Omental fat pad (tissue), 4 donors: ENCODE results near the gene GRID1. TPM values are rescaled to one million over a fixed set of nuclear protein-coding genes. Genes with fewer than 3 reads are reported as not detected.

Experiments
- ATAC-seq: fragments of 150-250 bp; one replicate; pipeline ENCODE4 v1.9.1; 2016; ENCODE audit warnings: mild to moderate bottlenecking, moderate library complexity; ENCODE audit not compliant: low FRiP score
- DNase-seq: peaks from one replicate; pipeline ENCODE4 v3.0.0-alpha.2; 2019; ENCODE audit warnings: low spot score
- total RNA-seq, 4 donors: library from RNA; depleted of rRNA; stranded (reverse); fragments of >200 nt; gene quantifications; one replicate each; pipeline ENCODE4 v1.1.0, GENCODE V29; 2016
- TF ChIP-seq, protein P1 (sequence below), 3 donors: fragments of 450-650 bp; IDR thresholded peaks; one replicate each; pipeline ENCODE4 v1.5.1; 2016 to 2017; ENCODE audit warnings: antibody characterized with exemption in 3 of 3, mild to moderate bottlenecking in 3 of 3, moderate library complexity in 2 of 3

Gene GRID1
- total RNA-seq, 4 donors from 2014 or later: 1.5 to 3.5 (median 2.4) TPM

DNA sequence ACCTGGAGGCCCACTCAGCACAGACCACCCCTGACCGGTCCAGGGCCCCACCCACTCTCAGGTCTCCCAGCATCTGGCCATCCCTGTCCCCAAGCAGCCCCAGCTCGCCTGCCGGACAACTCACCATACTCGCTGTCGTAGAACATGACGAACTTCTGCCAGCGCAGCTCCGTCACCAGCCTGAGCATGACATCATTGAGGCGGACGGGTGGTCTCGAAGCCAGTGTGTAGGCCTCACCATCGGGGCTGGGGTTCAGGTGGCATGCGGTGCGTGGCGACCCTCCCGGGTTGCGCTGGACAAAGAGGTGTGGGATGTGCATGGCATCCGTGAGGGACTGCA, 160.4 kb downstream of the GRID1 start:
- TF ChIP-seq, protein P1, sequence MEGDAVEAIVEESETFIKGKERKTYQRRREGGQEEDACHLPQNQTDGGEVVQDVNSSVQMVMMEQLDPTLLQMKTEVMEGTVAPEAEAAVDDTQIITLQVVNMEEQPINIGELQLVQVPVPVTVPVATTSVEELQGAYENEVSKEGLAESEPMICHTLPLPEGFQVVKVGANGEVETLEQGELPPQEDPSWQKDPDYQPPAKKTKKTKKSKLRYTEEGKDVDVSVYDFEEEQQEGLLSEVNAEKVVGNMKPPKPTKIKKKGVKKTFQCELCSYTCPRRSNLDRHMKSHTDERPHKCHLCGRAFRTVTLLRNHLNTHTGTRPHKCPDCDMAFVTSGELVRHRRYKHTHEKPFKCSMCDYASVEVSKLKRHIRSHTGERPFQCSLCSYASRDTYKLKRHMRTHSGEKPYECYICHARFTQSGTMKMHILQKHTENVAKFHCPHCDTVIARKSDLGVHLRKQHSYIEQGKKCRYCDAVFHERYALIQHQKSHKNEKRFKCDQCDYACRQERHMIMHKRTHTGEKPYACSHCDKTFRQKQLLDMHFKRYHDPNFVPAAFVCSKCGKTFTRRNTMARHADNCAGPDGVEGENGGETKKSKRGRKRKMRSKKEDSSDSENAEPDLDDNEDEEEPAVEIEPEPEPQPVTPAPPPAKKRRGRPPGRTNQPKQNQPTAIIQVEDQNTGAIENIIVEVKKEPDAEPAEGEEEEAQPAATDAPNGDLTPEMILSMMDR (IDR thresholded peaks at IDR 0.05): no peak
- ATAC-seq (no peak), DNase-seq (no peak)

DNA sequence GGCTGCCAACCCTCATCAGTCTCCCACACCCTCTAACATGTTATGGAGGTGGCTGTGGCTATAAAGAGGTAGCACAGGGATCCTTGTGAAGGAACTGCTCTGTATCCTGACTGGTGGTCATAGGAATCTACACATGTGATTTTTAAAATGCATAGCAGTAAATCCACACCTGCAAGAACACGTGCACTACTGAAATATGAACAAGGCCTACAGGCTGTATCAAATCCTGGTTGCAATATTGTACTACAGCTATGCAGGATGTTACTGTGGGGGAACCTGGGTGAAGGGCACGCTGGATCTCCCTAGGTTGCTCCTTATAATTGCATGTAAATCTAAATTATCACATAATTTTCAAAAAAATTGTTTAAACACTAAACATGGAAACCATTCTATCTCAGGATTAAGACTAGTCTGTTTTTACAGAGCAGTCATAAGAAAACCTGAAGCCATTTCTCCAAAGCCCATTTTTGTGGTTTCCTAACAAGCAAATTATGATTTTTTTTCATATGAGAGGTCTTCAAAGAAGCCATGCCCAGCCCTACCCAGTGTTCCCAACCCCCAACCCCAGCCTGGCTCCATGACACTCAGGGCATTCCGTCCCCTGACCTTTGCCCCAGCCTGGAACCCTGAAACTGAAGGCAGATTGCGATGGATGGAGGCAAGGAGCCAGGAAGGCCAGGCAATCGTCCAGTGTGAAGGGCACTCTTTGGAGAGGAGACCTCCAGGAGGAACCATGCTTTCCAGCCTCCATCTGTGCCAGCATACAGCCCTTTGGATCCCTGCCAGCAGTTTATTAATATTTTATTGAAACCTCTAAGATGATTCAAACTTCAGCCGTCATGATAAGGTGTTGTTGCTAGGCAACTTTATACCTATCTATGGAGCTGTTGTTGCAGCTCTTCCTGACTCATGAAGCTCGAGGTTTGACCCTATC, 161.0 kb downstream of the GRID1 start:
- ATAC-seq (no peak), DNase-seq (no peak)
- TF ChIP-seq, protein P1 (IDR thresholded peaks at IDR 0.05): no peak

- TF ChIP-seq, protein P1 (IDR thresholded peaks at IDR 0.05): no peak
- no peak for ATAC-seq
- no peak for DNase-seq
These were observed 161.9 kb downstream of the GRID1 start for GRCh38 chr10:86204421-86205305.

GRCh38 chr10:86203162-86203905, 163.3 kb downstream of the GRID1 start:
- DNase-seq: no peak
- ATAC-seq: no peak
- TF ChIP-seq, protein P1 (IDR thresholded peaks at IDR 0.05): no peak

- TF ChIP-seq, protein P1 (IDR thresholded peaks at IDR 0.05): no peak
- DNase-seq (no peak), ATAC-seq (no peak)
These were observed 164.3 kb downstream of the GRID1 start for GRCh38 chr10:86202226-86202735.

DNA sequence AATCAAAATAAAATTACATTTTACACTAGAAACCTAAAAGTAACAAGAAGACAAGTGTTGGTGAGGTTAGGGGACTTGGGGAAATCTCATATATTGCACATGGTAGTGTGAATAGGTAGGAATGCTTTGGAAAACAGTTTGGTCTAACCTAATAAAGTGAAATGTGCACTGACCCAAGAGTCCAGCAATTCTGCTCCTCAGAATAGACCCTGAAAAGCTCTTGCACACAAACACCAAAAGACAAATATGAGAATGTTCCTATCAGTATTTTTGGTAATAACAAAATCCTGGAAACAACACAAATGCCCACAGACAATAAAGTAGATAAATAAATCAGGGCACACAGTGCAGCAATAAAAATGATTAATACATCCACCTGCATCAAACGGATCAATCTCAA, 165.7 kb downstream of the GRID1 start:
- TF ChIP-seq, protein P1 (IDR thresholded peaks at IDR 0.05): no peak
- no peak for ATAC-seq
- DNase-seq: no peak
